CD4-positive, alpha-beta T cell treated with Interleukin-4 for 1 hour (primary cell): ENCODE measurements around the gene RPL35.

Experiments
- DNase-seq, 2 donors: peaks; one replicate each; pipeline ENCODE4 v3.0.0-alpha.2; 2020 to 2022

The RPL35 gene

DNA sequence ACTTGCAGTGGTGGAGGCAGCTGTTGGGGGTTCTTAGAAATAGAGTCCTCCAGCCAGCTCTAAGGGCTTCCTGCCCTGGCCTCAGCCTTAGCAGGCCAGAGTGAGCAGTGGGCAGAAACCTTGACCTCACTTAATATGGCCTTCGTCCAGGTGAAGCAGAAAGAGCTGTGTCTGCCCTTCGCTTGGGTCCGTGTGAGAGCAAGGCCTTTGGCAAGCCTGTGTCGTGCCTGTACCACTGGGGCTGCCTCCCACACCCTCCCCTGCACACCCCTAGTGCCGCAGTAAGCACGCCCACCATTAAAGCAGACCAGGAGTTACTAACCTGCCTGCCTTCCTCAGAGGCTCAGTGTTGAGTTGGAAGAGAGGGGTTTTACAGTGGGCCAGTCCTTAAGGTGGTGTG, 13.7 kb upstream of the RPL35 start:
- no peak for DNase-seq

DNA sequence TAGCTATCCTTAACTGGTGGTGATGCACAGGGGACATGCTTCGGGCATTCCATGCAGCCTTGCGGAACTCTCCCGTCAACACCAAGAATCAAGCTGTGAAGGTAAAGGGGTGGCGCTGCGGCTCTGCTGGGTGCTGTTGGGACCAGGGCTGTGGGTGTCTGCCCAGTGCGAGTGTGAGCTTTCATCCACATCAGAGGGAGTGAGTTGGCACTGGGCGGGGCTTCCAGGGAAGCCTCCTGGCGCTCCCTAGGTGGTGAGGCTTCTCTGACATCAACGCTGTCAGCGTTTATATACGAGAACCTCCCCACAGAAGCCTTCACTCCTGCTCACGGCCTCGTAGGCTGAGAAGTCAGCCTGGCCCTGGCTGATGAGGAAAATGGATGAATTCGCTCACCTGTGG, 11.9 kb upstream of the RPL35 start:
- peak; percentile 61 to 69 for DNase-seq

DNA sequence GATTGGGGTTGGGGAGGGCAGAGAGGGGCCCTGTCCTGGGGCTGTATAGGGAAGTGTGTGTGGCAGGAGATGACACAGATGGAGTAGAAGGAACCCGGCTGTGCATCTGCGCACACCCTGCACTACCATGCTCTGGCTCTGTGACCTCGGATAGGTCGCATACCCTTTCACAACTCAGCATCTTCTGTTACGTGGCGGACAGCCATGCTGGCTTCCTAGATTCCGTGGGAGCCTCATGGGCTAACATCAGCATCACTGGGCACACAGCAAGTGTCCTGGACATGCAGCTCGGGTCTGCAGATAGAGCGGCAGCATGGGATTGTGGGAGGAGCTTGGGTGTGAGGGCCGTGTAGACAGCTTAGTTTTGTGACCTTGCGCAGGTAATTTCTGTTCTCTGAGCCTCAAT, 9.4 kb upstream of the RPL35 start:
- DNase-seq, result no peak

DNA sequence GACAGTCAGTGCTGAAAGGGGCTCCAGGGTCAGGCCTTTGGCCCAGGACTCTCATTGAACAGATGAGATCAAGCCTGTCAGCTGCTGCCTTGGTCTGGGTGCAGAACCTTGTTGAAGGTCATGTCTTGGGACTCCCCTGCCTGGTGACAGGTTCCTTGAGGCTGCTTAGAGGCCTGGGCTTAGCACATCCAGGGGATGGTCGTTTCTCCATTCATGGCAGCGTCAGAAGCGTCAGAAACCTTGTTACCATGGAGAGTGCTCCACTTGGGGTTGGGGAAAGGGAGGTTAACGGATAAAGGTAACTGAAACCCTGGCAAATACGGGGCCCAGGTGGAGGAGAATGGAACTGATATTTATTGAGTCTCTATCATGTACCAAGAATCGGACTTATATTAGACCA, 9.0 kb upstream of the RPL35 start:
- no peak for DNase-seq

DNA sequence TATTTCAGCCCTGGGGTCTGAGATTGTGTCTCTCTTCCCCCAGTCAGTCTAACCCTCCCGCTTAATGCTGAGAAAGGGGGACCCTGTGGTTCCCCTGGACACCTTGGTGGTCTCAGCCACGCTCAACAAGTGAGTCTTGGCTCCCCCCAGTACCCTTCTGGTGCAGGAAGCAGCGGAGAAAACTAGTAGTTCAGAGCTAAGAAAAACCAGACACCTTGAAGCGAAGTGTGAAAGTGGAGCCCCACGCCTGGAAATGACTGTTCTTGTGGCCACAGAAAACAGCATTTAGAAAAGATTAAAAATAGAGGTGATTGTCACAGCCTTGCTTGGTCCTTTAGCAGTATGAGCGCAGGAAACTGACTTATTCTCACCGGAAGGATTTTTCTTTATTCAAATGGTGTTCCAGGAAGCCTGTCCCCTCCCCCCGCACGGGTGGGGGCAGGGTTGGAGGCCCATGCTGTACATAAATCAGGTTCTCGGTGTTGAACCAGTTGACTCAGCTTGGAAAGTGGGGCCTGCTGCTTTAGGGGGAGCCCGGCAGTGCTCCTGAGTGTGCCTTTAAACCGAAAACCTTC, 8.3 kb upstream of the RPL35 start:
- peak; percentile 82 to 88 for DNase-seq

DNA sequence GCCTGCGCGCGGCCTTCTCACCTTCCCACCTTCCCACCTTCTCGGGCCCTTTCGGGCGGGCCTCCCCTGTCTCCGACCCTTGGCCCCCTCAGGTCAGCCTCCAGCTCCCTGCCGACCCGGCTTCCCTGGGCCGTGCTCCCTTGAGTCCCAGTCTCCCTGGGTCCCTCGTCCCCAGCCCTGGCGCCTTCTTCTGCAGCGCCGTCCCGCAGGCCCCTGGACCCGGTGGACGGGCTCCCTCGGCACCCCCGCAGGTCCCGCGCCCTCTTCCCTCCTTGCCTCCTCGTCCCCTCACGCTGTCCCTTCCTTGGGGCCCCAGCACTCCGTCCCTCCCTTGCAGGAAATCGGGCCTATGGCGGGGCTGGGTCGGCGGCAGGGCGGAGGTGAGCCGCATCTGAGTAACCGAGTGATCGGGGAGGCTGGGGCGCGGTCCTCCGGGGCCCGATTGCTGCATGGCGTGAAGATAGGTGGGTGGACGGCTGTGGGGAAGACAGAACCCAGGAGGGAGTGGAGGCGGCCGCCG, 7.8 kb upstream of the RPL35 start:
- no peak for DNase-seq

DNA sequence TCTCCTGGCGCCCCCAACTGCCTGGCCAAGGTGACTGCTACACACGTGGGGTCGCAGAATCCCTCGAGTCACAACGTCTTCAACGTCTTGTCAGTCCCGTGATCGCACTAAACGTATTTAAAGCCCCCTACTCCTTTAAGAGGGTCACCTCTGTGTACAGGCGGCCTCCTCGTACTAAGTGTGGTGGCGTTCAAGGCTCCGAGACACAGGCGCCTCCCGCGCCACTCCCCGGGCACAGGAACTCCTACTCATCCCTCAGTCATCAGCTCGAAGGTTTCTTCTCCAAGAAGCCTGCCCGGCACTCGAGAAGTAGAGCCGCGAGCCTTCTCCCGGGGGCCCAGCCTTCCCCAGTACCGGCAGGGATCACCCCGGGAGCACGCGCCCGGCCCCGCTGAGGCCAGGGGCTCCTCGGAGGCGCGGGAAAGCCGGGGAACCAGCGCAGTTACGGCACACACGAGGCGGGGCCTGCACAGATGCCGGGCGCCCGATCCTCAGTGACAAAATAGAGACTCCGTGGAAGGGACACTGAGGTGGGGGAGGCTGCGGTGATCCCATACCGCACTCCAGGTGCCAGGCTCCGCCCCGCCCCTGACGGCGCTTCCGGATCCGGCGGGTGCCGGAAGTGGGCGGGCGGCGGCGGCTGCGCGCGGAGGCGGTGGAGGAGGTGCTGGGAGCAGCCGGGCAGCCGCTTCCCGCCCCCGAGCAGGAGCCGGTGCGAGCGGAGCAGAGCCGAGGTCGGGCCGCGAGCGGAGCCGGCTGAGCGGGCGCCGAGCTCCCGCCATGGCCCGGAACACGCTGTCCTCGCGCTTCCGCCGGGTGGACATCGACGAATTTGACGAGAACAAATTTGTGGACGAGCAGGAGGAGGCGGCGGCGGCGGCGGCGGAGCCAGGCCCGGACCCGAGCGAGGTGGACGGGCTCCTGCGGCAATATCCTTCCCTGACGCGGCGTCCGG, 7.0 kb upstream of the RPL35 start:
- peak; percentile 89 to 91 for DNase-seq

DNA sequence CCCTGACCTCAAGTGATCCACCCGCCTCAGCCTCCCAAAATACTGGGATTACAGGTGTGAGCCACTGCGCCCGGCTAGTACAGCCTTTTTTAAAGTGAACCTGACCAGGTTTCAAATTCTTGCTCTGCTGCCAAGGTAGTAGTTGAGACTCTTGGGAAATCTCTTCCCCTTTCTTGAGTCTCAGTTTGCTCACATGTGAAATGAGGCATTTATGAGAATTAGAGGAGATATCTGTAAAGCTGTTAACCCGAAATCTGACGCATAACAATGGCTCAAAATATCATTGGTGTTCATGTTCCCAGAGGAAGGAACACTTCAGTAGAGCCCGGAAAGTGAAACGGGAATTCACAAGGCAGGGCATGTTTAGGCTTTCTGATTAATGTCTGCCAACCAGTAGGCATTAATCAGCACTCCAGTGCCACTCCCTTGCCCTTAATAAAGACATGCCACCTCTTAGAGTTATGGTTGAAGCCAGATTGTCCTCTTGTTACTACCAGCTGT, 1.7 kb upstream of the RPL35 start:
- no peak for DNase-seq

DNA sequence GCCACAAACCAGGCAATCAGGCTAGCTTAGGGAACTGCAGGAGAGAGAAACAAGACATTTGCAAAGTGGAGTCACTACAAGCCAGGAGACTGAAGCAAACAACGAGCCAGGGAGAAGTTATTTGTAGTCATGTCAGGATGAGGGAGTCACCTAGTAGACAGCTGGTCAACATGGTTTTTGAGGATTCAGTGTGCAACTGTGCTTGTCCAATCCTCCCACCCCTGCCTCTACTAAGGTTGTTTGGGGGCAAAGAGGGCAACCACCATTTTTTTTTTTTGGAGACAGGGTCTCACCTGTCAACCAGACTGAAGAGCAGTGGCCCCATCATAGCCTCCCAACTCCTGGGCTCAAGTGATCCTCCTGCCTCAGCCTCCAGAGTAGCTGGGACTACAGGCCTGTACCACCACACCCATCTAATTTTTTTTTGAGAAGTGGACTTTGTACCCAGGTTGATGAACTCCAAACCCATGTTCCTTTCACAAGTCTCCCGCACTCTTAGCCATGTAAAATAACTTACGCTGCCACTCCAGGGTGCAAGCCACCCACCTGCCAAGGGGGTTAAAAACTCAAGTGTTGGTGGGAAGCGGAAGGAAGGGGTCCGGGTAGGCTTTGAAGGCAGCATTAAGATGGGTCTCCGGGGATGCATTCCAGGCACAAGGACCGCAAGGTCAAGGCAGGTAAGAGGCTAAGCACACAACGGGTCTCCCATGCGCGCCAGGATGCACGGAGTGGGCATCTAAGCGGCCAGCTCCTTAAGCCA, 995 bp downstream of the RPL35 start:
- no peak for DNase-seq

DNA sequence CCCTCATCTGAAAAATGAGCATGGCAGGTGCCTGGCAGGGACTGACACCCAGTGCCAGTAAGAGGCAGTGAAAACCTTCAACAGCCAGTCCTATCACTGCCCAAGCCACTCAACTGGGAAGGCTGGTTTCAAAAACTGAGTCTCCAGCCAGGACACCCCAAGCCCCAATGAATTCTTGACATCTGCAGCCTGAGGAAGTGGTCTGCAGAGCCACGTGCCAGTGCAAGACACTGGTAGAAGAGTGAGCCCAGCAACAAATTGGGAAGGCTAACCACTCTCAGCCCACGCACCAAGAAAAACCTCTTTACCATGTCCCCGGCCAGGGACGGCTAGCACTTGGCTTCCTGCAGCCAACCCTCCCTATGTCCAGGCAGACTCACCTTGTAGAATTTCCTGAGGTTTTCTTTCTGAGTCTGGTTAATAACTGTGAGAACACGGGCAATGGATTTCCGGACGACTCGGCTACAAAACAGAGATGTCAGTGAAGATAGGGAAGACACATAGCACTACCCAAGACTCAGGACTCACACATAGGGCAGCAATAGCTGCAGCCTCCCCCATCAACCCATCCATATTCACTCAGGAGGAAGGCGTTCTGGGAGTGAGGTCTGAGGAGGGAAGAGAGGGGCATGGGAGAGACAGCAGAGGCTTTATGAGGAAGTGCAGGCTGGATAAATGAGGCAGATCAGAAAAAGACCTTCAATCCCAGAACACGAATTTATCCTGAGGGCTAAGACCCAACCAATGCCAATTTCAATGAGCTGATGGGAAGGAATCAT, 1.8 kb downstream of the RPL35 start:
- DNase-seq, result no peak

DNA sequence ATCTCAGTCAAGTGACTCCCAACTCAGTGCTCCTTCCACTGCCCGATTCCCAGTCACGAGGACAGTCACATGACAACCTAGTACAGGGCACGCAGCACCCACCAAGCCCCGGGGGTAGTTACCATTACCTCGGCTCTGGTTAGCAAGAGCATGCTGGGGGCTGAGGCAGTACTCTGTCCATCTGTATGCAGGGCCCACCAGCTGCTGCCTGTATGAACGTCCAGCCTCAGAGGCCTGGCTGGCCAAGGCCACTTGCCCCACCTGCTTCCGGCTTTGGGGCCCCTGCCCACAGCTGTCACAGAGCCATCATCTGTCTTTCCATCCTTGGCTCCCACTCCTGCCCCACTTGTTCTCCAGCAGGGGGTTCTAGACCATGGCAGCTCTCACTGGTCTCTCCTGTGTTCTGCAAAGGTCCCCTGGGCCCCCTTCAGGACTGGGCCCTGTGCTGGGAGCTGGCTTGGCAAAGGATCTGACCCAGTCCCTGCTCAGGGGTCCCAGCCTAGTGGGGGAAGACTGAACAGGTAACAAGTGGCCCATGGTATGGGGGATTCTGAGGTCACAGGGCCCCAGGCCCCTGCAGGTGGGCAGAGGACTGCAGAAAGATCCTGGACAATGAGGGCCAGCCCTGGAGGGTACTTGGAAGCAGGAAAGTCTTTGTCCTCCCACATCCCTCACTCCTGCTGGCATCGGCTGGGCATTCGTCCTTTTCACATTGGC, 3.3 kb downstream of the RPL35 start:
- DNase-seq, result no peak

DNA sequence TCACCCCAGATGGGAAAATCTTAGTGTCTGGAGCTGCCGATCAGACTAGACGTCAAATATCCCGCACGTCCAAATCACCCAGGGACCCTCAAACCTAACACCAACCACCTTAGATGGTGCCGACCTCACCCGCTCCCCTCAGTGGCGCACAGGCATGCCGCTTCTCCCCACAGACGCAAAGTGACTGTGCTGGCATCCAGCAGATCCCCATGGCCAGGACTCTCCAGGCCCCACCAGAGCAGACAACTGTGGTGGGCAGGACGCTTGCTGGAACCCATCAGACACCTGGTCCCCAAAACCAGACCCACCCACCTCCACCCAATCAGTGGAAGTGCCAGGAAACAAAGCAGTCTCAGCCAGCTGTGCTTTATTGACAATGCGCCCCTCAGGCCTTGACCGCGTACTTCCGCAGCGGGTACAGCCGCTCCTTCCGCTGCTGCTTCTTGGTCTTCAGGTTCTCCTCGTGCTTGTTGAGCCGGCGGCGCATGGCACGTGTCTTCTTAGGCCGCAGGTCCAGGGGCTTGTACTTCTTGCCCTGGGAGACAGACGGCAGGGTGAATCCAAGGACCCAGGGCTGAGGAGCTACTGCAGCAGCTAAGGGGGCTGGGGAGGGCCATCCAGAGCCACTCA, 4.1 kb downstream of the RPL35 start:
- no peak for DNase-seq

DNA sequence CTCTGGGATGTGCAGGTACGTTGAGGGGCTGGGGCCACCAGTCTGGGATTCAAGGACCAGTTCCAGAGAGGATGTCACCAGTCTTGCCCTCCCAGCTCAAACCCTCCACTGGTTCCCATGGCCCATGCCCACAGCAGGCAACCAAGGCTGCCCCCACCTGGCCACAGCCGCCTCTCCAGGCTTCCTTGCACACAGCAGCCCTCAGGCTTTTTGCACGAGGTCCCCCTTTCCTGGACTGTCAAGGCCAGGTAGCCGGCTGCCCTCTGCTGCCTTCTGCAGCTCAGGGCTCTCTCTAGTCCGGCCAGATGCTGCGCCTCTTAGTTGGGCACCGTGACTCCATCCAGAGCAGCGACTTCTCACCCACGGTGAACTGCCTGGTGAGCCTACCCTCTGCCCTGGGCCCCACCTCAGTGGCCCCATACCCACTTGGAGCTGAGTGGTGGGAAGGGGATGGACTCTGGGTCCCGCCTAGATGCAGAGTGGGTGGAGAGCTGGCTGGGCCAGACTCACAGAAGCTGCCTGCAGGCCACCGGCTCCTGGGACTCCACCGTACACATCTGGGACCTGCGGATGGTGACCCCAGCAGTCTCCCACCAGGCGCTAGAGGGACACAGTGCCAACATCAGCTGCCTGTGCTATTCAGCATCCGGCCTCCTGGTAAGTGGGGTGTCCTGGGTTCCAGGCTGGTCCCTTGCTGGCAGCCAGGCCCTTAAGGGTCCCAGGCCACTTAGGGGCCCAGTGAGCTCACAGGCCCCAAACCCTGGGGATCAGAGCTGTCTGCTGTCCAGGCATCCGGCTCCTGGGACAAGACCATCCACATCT, 5.6 kb downstream of the RPL35 start:
- DNase-seq, result no peak

DNA sequence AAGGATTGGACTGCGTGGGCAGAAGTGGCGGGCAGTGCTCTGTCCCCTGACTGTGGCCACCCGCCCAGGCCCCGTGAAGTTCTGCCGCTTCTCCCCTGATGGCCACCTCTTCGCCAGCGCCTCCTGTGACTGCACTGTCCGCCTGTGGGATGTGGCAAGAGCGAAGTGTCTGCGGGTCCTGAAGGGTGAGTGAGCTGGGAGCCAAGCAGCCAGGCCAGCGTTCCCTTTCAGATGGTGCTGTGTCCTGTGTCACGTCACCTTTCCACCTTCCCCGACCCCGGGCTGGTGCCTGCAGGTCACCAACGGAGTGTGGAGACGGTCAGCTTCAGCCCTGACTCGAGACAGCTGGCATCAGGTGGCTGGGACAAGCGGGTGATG, 6.2 kb downstream of the RPL35 start:
- no peak for DNase-seq

DNA sequence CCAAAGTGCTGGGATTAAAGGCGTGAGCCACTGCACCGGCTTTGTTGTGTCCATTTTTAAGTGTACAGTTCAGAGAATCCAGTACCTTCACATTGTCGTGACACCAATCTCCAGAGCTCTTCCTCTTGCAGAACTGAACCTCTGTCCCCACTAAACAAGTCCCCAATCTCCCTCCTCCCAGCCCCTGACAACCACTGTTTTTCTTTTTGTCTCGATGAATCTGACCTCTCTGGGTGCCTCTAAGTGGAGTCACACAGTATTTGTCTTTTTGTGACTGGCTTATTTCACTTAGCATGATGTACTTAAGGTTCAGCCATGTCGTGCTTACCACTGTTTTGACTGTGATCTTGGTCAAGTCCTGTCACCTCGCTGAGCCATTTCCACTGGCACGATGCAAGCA, 6.9 kb downstream of the RPL35 start:
- no peak for DNase-seq

DNA sequence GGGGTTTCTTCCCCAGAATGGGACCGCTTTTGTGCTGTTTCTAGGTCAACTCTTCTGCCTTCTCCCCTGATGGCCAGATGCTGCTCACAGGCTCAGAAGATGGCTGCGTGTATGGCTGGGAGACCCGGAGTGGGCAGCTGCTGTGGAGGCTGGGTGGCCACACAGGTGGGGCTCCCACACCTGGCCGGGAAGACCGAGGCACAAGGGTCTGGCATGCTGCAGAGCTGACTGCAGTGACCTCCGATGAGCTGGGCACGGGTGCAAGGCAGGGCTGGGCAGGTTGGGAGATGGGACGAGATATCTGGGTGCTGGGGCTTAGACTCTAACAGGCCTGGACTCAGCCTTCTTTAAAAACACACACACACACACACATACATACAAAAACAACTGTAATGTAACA, 7.6 kb downstream of the RPL35 start:
- DNase-seq, result no peak

DNA sequence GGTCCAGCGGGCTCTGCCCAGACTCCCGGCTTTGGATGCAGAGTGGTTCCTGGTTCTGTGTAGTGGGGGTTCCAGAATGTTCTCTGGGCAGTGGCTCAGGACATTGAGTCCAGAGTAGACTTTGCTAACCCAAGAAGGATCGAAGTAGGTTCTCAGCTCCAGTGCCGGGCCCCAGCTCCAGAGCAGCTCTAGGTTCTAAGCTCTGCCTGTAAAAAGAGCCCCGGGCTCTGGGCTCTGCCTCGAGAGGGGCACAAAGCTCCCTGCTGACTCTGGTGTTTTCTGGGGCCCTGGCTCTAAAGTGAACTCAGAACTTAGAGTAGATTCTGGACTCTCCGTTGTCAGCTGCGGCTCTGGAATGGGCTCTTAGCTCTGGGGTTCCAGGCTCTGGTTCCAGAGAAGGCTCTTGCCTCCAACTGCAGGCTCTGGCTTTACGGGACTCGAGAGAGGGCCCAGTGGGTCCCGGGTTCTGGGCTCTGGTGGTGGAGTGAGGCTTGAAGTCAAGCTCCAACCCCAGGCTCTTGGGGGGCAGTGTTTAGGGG, 8.1 kb downstream of the RPL35 start:
- no peak for DNase-seq

DNA sequence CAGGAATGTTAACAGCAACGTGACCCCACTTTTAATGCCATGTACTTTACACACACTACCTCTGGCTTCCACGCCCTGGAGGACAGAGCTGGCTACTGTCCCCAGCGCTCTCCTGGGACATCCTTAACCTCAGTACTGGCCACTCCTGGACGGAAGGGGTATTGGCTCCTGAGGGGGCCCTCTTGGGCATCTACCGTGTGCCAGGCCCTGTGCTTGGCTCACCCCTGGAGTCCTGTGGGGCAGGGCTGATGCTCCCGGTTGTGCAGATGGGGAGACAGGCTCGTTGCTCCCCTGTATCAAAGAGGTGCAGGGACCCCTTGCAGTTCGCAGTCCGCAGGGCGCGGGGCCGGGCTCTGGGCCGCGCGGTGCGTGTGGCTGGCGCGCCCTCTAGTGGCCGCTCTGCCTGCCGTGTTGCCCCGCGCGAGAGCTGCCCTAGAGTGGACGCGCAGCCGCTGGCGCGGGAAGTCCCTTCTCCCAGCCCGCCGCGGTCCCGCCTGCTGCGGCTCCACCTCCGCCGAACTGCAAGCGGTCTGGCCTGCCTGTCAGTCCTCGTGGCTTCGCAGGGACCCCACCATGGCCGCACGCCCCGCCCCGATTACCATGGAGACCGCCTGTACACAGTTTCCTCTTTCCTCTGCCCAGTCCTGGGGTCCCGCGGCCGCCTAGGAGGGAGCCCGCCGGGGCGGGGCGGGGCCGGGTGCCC, 8.8 kb downstream of the RPL35 start, which contains the start of gene WDR38:
WDR38 (plus strand) TSS at position 632 of the 703 bp plus-strand sequence. CDS start 72 bp downstream, outside the sequence.
- peak; percentile 92 to 93 for DNase-seq

DNA sequence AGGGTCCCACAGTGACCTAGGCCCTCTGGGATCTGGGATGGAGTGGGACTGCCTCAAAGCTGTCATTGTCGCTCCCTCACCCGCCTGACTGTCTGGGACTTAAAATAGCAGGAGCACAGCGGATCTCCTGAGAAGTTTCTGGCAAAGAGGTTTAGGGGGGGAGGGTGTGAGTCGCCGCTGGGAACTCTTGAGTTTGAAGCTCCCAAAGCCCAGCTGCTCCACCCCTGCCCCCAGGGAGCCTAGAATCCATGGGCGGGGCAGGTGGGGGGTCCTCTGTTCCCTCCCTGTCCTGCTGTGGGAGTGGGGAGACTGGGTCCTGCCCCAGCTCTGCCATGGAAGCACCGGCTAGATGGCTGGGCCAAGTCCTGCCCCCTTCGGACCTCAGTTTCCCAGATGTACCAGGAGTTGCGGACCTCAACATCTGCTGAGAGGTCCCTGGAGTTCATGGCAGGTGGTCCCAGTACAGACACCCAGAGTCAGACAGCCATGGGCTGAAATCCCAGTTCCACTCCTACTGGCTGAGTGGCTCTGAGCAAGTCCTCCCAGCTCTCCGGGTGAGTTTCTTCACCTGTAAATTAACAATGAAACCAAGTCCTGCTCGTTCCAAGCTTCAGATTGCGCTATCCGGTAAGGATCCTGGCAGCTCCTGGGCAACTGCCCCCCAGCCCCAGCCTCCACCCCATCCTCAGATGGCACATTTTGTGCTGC, 9.5 kb downstream of the RPL35 start:
- DNase-seq, result no peak
